K562 (cell line): ENCODE data around the gene TCOF1. TPM values are rescaled to one million over a fixed set of nuclear protein-coding genes. Genes with fewer than 3 reads are reported as not detected.

Experiments used
- ATAC-seq: fragments of 200-7000 bp; cut with Tn5 transposase; 3 replicates; pipeline ENCODE4 v1.9.1; 2020; ENCODE audit warnings: moderate library complexity
- BruUV-seq: library from RNA; stranded (reverse); fragments of 400-500 nt; replicated peaks from 2 replicates; lab custom pipeline; 2021; lab: Mats Ljungman, UMichigan
- CTCF ChIA-PET: fragments of 300-600 bp; formaldehyde crosslinking; extraction: SDS; loops from one replicate; lab custom pipeline; 2021; ENCODE audit warnings: low intra/inter-chr PET ratio; lab: Yijun Ruan, JAX
- POLR2A ChIA-PET: fragments of 300-600, 350-650 bp; sonication (Branson Sonifier 250); formaldehyde crosslinking; extraction: SDS; loops from one replicate; lab custom pipeline; 2021; ENCODE audit warnings: antibody characterized with exemption, inconsistent platforms; lab: Yijun Ruan, JAX
- DNase-seq, 4 experiments: peaks; one replicate each; pipeline versions ENCODE4 v3.0.0 to v3.0.0-alpha.2; 2011 to 2018; ENCODE audit warnings: low spot score in 3 of 4, mixed read lengths in 3 of 4; ENCODE audit errors: extremely low read depth in 1 of 4
- FAIRE-seq: peaks from 2 replicates; lab custom pipeline; 2011; peaks lifted over from hg19 to GRCh38; lab: Jason Lieb, UNC
- H2AFZ ChIP-seq: 2 replicates; pipeline ENCODE4 v1.6.0; 2011; ENCODE audit warnings: low read depth, low read length, control low read depth, inconsistent platforms
- H3K27ac ChIP-seq: fragments of 200-600 bp; 3 replicates; pipeline ENCODE4 v1.8.0; 2011; ENCODE audit warnings: low read depth, mild to moderate bottlenecking, control low read depth, inconsistent platforms, low read length, moderate library complexity, mixed read lengths; ENCODE audit errors: extremely low read depth
- H3K27me3 ChIP-seq, 2 experiments: fragments of 300-600 bp in 1 of 2; 2 replicates in 1 of 2; 3 replicates in 1 of 2; pipeline versions ENCODE4 v1.6.0 to v1.8.0; 2011; ENCODE audit warnings: inconsistent platforms in 2 of 2, low read length in 2 of 2, mild to moderate bottlenecking in 1 of 2, mixed read lengths in 1 of 2, moderate library complexity in 1 of 2; ENCODE audit not compliant: control insufficient read depth in 2 of 2, insufficient read depth in 2 of 2
- H3K36me3 ChIP-seq: fragments of 300-600 bp; 3 replicates; pipeline ENCODE4 v1.8.0; 2011; ENCODE audit warnings: mild to moderate bottlenecking, low read length, inconsistent platforms; ENCODE audit not compliant: control insufficient read depth, insufficient read depth
- H3K4me1 ChIP-seq, 2 experiments: fragments of 200-600 bp in 1 of 2; replicated peaks in 1 of 2; 2 replicates in 1 of 2; 3 replicates in 1 of 2; pipeline versions ENCODE4 v1.5.1 to v1.8.0; 2011; ENCODE audit warnings: inconsistent platforms in 2 of 2, low read length in 2 of 2, mild to moderate bottlenecking in 1 of 2, mixed read lengths in 1 of 2, moderate library complexity in 1 of 2; ENCODE audit not compliant: control insufficient read depth in 2 of 2, insufficient read depth in 2 of 2
- H3K4me2 ChIP-seq: 2 replicates; pipeline ENCODE4 v1.6.1; 2011; ENCODE audit warnings: low read length, control low read depth, inconsistent platforms, mixed read lengths; ENCODE audit not compliant: insufficient read depth
- H3K4me3 ChIP-seq: fragments of 200-600 bp; sonication (generic), shearing (Covaris generic); 2 replicates; pipeline ENCODE4 v1.5.1; 2016; ENCODE audit warnings: control low read depth, inconsistent platforms
- H3K79me2 ChIP-seq: fragments of 200-600 bp; 3 replicates; pipeline ENCODE4 v1.8.0; 2011; ENCODE audit warnings: low read length, inconsistent platforms; ENCODE audit not compliant: control insufficient read depth, insufficient read depth
- H3K9ac ChIP-seq, 2 experiments: 2 replicates each; pipeline versions ENCODE4 v1.6.0 to v1.6.1; 2011; ENCODE audit warnings: low read depth in 2 of 2, low read length in 2 of 2, control low read depth in 1 of 2, inconsistent platforms in 1 of 2, mild to moderate bottlenecking in 1 of 2, mixed read lengths in 1 of 2; ENCODE audit not compliant: insufficient read depth in 1 of 2
- H3K9me1 ChIP-seq: one replicate; pipeline ENCODE4 v1.6.0; 2011; ENCODE audit warnings: inconsistent platforms, mild to moderate bottlenecking, low read length, moderate library complexity; ENCODE audit not compliant: control insufficient read depth, insufficient read depth
- H3K9me3 ChIP-seq: replicated peaks from 2 replicates; pipeline ENCODE4 v1.5.1; 2011; ENCODE audit warnings: low read depth, low read length, inconsistent platforms; ENCODE audit not compliant: control insufficient read depth, insufficient read depth
- H4K20me1 ChIP-seq: replicated peaks from 2 replicates; pipeline ENCODE4 v1.6.1; 2011; ENCODE audit warnings: low read length, inconsistent platforms, mixed read lengths; ENCODE audit not compliant: control insufficient read depth, insufficient read depth
- CCAR2 ChIP-seq: fragments of 200-400 bp; formaldehyde crosslinking; IDR thresholded peaks from 2 replicates; pipeline ENCODE4 v1.6.1; 2017; ENCODE audit warnings: mild to moderate bottlenecking, low read depth, low read length
- KDM1A ChIP-seq, 2 experiments: fragments of 450-650 bp; IDR thresholded peaks; 2 replicates each; pipeline ENCODE4 v1.6.1; 2016; ENCODE audit warnings: mild to moderate bottlenecking in 2 of 2
- RBM17 ChIP-seq: fragments of 200-400 bp; formaldehyde crosslinking; IDR thresholded peaks from 2 replicates; pipeline ENCODE4 v1.6.1; 2017; ENCODE audit warnings: low read depth, mild to moderate bottlenecking, low read length, borderline replicate concordance
- RBM34 ChIP-seq: fragments of 200-400 bp; formaldehyde crosslinking; IDR thresholded peaks from 2 replicates; pipeline ENCODE4 v1.6.1; 2018; ENCODE audit warnings: low read length, borderline replicate concordance; ENCODE audit not compliant: insufficient read depth
- SNRNP70 ChIP-seq: fragments of 200-400 bp; formaldehyde crosslinking; optimal IDR thresholded peaks from 2 replicates; pipeline ENCODE3; 2017; ENCODE audit warnings: low read depth, low read length
- ZNF431 ChIP-seq: sonication (generic); formaldehyde crosslinking; IDR thresholded peaks from 2 replicates; pipeline ENCODE4 v1.8.0; 2022; ENCODE audit warnings: mild to moderate bottlenecking, missing genetic modification reagents
- WGBS: fragments of 100-300 bp; shearing (Covaris generic); methylation state at CpG from one replicate; pipeline ENCODE4 v1.1.6; 2016; ENCODE audit warnings: low coverage, mixed read lengths; ENCODE audit not compliant: insufficient coverage; ENCODE audit errors: missing lambda C conversion rate; 5-methylcytosine and 5-hydroxymethylcytosine counted together
- in situ Hi-C: fragments of 300-500 bp; cut with MboI; formaldehyde crosslinking; loops from 4 replicates; pipeline ENCODE4 v1.15.0; 2018; ENCODE audit warnings: inconsistent platforms, mixed read lengths
- intact Hi-C: fragments of 100-400 bp; cut with micrococcal nuclease; formaldehyde crosslinking; loops from 2 replicates; pipeline ENCODE4 v1.14.2; 2022
- polyA plus RNA-seq, 8 experiments: library from polyadenylated mRNA; depleted of rRNA in 4 of 8; stranded (reverse) in 5 of 8; unstranded in 3 of 8; fragments of >200 nt; fragmentation: Nextera tagmentation in 2 of 8; fragmentation: Illumina TruSeq in 1 of 8; extraction: Ambion mirVana in 2 of 8; extraction: Trizol in 1 of 8; gene quantifications; 2 replicates each; pipeline versions ENCODE4 v1.2.1 to v1.2.3, GENCODE V29; 2011 to 2014; ENCODE audit warnings: inconsistent platforms in 1 of 8, missing spikeins in 1 of 8
- total RNA-seq, 7 experiments: library from RNA; depleted of rRNA in 6 of 7; stranded (reverse); fragments of >200 nt in 6 of 7; fragmentation: Illumina TruSeq in 2 of 7; extraction: Trizol in 2 of 7; gene quantifications; 2 replicates each; pipeline versions ENCODE4 v1.2.1 to v1.2.3, GENCODE V29; 2011 to 2021; ENCODE audit warnings: low replicate concordance in 1 of 7
- TF ChIP-seq, protein P1 (sequence below), 2 experiments: fragments of 450-650 bp; IDR thresholded peaks; 2 replicates each; pipeline ENCODE4 v1.6.1; 2018; ENCODE audit warnings: mild to moderate bottlenecking in 2 of 2, low read depth in 1 of 2; ENCODE audit not compliant: partially characterized antibody in 2 of 2
- TF ChIP-seq, protein P2 (sequence below): fragments of 450-650 bp; formaldehyde crosslinking; IDR thresholded peaks from 2 replicates; pipeline ENCODE4 v1.4.0; 2020; ENCODE audit warnings: mild to moderate bottlenecking, moderate library complexity
- TF ChIP-seq, protein P3 (sequence below): fragments of 450-650 bp; IDR thresholded peaks from 2 replicates; pipeline ENCODE4 v1.6.1; 2016; ENCODE audit warnings: low read depth

Gene TCOF1
- total and polyA plus RNA-seq, 9 of the 15 experiments (the other 6 are each of a cell fraction or from before 2014, with no cell fraction given) = 9.8 to 134 (median 61.7) TPM

DNA sequence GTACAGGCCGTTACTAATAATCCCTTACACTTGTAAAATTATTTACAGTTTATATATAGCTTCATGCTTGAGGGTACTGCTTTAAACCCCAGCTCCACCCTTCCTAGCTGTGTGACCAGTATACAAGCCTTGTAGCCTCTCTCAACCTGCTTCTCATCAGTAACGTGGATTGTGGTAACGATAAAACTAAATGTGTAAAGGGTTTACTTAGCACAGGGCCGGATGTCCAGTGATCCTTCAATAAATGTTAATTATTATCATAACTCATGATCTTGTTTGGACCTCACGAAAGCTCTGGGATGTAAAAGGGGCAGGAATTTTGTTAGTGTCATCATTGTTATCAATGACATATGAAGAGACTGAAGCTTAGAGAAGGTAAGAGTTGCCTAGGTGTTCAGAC lies 47.3 kb upstream of the TCOF1 start:
- no peak overlapping the region for H3K4me3 ChIP-seq
- intact Hi-C loops = no loop called here
- whole genome bisulfite sequencing = 3% methylated on average over 5 of the region's 5 CpGs
- DNase-seq (no peak), ATAC-seq (no peak), FAIRE-seq (no peak)
- no peaks in the 10 kb centered on the region for H3K79me2 ChIP-seq
- no peaks in the 10 kb centered on the region for H3K9me1 ChIP-seq
- no peak overlapping the region for H3K9ac ChIP-seq
- no peaks in the 10 kb centered on the region for H3K36me3 ChIP-seq
- POLR2A ChIA-PET = interaction anchor here (0.6 to 2.9 kb wide), 5 partner anchors 9 to 67 kb away, joined by 3 to 7 read pairs (median 3); no protein-coding TSS in a partner anchor
- BruUV-seq = no TSS peak
- H3K4me2 ChIP-seq = no peak overlapping the region
- in situ Hi-C loops = no loop called here
- H3K27me3 ChIP-seq = peaks cover 26 to 40% of the 10 kb centered on the region in 2 experiments
- no peak overlapping the region for H2AFZ ChIP-seq
- no peaks in the 10 kb centered on the region for H3K9me3 ChIP-seq
- CTCF ChIA-PET = no interaction called here
- no peak overlapping the region for H3K27ac ChIP-seq
- no peaks in the 10 kb centered on the region for H3K4me1 ChIP-seq
- no peaks in the 10 kb centered on the region; the same call in 1 of the 2 replicates for H4K20me1 ChIP-seq
- TF ChIP-seq RBM34 (no peak), KDM1A (IDR thresholded peaks at IDR 0.05) (no peak), ZNF431 (CRISPR knock-in tag) (no peak), SNRNP70 (no peak), RBM17 (no peak), CCAR2 (no peak)
- TF ChIP-seq, protein P1, sequence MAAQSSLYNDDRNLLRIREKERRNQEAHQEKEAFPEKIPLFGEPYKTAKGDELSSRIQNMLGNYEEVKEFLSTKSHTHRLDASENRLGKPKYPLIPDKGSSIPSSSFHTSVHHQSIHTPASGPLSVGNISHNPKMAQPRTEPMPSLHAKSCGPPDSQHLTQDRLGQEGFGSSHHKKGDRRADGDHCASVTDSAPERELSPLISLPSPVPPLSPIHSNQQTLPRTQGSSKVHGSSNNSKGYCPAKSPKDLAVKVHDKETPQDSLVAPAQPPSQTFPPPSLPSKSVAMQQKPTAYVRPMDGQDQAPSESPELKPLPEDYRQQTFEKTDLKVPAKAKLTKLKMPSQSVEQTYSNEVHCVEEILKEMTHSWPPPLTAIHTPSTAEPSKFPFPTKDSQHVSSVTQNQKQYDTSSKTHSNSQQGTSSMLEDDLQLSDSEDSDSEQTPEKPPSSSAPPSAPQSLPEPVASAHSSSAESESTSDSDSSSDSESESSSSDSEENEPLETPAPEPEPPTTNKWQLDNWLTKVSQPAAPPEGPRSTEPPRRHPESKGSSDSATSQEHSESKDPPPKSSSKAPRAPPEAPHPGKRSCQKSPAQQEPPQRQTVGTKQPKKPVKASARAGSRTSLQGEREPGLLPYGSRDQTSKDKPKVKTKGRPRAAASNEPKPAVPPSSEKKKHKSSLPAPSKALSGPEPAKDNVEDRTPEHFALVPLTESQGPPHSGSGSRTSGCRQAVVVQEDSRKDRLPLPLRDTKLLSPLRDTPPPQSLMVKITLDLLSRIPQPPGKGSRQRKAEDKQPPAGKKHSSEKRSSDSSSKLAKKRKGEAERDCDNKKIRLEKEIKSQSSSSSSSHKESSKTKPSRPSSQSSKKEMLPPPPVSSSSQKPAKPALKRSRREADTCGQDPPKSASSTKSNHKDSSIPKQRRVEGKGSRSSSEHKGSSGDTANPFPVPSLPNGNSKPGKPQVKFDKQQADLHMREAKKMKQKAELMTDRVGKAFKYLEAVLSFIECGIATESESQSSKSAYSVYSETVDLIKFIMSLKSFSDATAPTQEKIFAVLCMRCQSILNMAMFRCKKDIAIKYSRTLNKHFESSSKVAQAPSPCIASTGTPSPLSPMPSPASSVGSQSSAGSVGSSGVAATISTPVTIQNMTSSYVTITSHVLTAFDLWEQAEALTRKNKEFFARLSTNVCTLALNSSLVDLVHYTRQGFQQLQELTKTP (IDR thresholded peaks at IDR 0.05; ENCODE audit: low read depth in 1 of 2, partially characterized antibody in 2 of 2) = no peak
- TF ChIP-seq, protein P2, sequence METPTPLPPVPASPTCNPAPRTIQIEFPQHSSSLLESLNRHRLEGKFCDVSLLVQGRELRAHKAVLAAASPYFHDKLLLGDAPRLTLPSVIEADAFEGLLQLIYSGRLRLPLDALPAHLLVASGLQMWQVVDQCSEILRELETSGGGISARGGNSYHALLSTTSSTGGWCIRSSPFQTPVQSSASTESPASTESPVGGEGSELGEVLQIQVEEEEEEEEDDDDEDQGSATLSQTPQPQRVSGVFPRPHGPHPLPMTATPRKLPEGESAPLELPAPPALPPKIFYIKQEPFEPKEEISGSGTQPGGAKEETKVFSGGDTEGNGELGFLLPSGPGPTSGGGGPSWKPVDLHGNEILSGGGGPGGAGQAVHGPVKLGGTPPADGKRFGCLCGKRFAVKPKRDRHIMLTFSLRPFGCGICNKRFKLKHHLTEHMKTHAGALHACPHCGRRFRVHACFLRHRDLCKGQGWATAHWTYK (CRISPR knock-in tag) = no peak
- TF ChIP-seq, protein P3, sequence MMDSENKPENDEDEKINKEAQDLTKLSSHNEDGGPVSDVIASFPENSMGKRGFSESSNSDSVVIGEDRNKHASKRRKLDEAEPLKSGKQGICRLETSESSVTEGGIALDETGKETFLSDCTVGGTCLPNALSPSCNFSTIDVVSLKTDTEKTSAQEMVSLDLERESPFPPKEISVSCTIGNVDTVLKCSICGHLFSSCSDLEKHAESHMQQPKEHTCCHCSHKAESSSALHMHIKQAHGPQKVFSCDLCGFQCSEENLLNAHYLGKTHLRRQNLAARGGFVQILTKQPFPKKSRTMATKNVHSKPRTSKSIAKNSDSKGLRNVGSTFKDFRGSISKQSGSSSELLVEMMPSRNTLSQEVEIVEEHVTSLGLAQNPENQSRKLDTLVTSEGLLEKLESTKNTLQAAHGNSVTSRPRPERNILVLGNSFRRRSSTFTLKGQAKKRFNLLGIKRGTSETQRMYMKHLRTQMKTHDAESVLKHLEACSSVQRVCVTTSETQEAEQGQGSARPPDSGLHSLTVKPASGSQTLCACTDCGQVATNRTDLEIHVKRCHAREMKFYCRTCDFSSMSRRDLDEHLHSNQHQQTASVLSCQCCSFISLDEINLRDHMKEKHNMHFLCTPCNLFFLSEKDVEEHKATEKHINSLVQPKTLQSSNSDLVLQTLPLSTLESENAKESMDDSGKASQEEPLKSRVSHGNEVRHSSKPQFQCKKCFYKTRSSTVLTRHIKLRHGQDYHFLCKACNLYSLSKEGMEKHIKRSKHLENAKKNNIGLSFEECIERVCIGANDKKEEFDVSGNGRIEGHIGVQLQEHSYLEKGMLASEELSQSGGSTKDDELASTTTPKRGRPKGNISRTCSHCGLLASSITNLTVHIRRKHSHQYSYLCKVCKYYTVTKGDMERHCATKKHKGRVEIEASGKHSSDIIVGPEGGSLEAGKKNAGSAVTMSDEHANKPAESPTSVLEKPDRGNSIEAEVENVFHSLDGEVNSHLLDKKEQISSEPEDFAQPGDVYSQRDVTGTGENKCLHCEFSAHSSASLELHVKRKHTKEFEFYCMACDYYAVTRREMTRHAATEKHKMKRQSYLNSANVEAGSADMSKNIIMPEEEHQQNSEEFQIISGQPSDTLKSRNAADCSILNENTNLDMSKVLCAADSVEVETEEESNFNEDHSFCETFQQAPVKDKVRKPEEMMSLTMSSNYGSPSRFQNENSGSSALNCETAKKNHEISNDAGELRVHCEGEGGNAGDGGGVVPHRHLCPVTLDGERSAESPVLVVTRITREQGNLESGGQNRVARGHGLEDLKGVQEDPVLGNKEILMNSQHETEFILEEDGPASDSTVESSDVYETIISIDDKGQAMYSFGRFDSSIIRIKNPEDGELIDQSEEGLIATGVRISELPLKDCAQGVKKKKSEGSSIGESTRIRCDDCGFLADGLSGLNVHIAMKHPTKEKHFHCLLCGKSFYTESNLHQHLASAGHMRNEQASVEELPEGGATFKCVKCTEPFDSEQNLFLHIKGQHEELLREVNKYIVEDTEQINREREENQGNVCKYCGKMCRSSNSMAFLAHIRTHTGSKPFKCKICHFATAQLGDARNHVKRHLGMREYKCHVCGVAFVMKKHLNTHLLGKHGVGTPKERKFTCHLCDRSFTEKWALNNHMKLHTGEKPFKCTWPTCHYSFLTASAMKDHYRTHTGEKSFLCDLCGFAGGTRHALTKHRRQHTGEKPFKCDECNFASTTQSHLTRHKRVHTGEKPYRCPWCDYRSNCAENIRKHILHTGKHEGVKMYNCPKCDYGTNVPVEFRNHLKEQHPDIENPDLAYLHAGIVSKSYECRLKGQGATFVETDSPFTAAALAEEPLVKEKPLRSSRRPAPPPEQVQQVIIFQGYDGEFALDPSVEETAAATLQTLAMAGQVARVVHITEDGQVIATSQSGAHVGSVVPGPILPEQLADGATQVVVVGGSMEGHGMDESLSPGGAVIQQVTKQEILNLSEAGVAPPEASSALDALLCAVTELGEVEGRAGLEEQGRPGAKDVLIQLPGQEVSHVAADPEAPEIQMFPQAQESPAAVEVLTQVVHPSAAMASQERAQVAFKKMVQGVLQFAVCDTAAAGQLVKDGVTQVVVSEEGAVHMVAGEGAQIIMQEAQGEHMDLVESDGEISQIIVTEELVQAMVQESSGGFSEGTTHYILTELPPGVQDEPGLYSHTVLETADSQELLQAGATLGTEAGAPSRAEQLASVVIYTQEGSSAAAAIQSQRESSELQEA = no peak
